PFSK-1 (cell line): ENCODE results near the gene TREML1.

ENCODE experiments used
- FOXP2 ChIP-seq: optimal IDR thresholded peaks from 2 replicates; pipeline ENCODE3; 2011; ENCODE audit warnings: borderline replicate concordance, control low read depth, inconsistent platforms; ENCODE audit not compliant: insufficient read depth; ENCODE audit errors: extremely low read length, extremely low read depth
- POLR2AphosphoS5 ChIP-seq: IDR thresholded peaks from 2 replicates; pipeline ENCODE4 v1.6.1; 2012; ENCODE audit warnings: low read depth, mild to moderate bottlenecking, control low read depth, low read length, moderate library complexity
- REST ChIP-seq, 2 experiments: IDR thresholded peaks; 2 replicates each; pipeline versions ENCODE4 v1.6.1 to v1.8.0; 2011 to 2012; ENCODE audit warnings: low read depth in 2 of 2, low read length in 2 of 2, control low read depth in 1 of 2, inconsistent platforms in 1 of 2, mild to moderate bottlenecking in 1 of 2, moderate library complexity in 1 of 2; ENCODE audit not compliant: insufficient read depth in 1 of 2
- TAF1 ChIP-seq: IDR thresholded peaks from 2 replicates; pipeline ENCODE4 v1.6.1; 2012; ENCODE audit warnings: low read length, control low read depth, borderline replicate concordance; ENCODE audit not compliant: insufficient read depth

- TF ChIP-seq REST (IDR thresholded peaks at IDR 0.05; ENCODE audit: insufficient read depth in 1 of 2, low read depth in 2 of 2, low read length in 2 of 2) (no peak), TAF1 (no peak), POLR2AphosphoS5 (no peak), FOXP2 (no peak)
Observed at GRCh38 chr6:41187924-41188886, 34.1 kb upstream of the TREML1 start.
